ENCODE results near the gene GRSF1. TPM values are rescaled to one million over a fixed set of nuclear protein-coding genes. Genes with fewer than 3 reads are reported as not detected.

The GRSF1 gene
- total RNA-seq, 1 experiment from 2014 or later: 108 TPM

DNA sequence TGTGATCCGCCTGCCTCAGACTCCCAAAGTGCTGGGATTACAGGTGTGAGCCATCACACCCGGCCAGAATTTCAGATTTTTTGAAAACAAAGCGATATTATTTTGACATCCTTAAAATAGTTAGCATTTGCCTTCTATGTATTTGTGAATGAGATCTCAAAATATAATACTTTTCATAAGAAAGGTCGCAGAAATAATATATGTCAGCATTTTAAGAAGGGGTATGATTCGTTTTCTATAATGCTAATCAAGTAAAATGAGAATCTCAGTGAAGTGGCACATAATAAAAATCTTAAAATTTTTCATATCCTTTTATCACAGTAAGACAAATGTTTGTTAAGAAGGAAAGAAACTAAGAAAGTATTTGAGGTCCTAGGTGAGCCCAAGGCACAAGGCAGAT is 52.2 kb downstream of the GRSF1 start:
- H4K5ac ChIP-seq (ENCODE audit: insufficient read length, low read depth, low read length): no peak overlapping the region
- H3K27me3 ChIP-seq (ENCODE audit: insufficient read depth, low read length): no peaks in the 10 kb centered on the region
- H2BK5ac ChIP-seq (ENCODE audit: insufficient read length, low read length): no peak overlapping the region
- no peaks in the 10 kb centered on the region for H3K23me2 ChIP-seq (ENCODE audit: insufficient read length, low read depth, low read length, poor library complexity, severe bottlenecking)
- H3K18ac ChIP-seq (ENCODE audit: insufficient read length, low read depth, low read length): no peak overlapping the region
- Mint-ChIP-seq H3K4me1 (no peaks in the 10 kb centered on the region), H3K27me3 (ENCODE audit: low read depth) (no peaks in the 10 kb centered on the region), H3K4me3 (no peak overlapping the region), H3K27ac (no peak overlapping the region), H3K36me3 (ENCODE audit: insufficient read depth in 1 of 3, low read depth in 3 of 3) (peaks cover 0 to 35% (median 24%) of the 10 kb centered on the region in 3 experiments; a peak in 5 of 7 replicates), H3K9me3 (no peaks in the 10 kb centered on the region)
- H2BK12ac ChIP-seq (ENCODE audit: insufficient read length, low read depth, low read length): no peak overlapping the region
- no peak overlapping the region for H4K8ac ChIP-seq (replicated peaks; ENCODE audit: insufficient read length, low read depth, low read length)
- no peak overlapping the region for H2BK15ac ChIP-seq (ENCODE audit: low read depth, low read length)
- H3K9me3 ChIP-seq (ENCODE audit: control insufficient read depth, low read depth, low read length): no peaks in the 10 kb centered on the region
- no peak overlapping the region for H4K91ac ChIP-seq (ENCODE audit: insufficient read length, low read depth, low read length)
- no peak overlapping the region for H3K9ac ChIP-seq (ENCODE audit: extremely low read depth, insufficient read length, low read length)
- no peak overlapping the region for H3K23ac ChIP-seq (ENCODE audit: insufficient read length, low read depth, low read length)
- no peaks in the 10 kb centered on the region for H3K79me1 ChIP-seq (ENCODE audit: insufficient read depth, low read depth, low read length, poor library complexity, severe bottlenecking)
- H2BK120ac ChIP-seq (ENCODE audit: low read depth, low read length, poor library complexity, severe bottlenecking): no peak overlapping the region
- H3K27ac ChIP-seq (ENCODE audit: insufficient read length, low read depth, low read length): no peak overlapping the region
- TF ChIP-seq, protein P1, sequence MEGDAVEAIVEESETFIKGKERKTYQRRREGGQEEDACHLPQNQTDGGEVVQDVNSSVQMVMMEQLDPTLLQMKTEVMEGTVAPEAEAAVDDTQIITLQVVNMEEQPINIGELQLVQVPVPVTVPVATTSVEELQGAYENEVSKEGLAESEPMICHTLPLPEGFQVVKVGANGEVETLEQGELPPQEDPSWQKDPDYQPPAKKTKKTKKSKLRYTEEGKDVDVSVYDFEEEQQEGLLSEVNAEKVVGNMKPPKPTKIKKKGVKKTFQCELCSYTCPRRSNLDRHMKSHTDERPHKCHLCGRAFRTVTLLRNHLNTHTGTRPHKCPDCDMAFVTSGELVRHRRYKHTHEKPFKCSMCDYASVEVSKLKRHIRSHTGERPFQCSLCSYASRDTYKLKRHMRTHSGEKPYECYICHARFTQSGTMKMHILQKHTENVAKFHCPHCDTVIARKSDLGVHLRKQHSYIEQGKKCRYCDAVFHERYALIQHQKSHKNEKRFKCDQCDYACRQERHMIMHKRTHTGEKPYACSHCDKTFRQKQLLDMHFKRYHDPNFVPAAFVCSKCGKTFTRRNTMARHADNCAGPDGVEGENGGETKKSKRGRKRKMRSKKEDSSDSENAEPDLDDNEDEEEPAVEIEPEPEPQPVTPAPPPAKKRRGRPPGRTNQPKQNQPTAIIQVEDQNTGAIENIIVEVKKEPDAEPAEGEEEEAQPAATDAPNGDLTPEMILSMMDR (conservative IDR thresholded peaks at IDR 0.05): no peak
- no peak overlapping the region for H3K56ac ChIP-seq (ENCODE audit: insufficient read length, low read depth, low read length)
- H3K79me2 ChIP-seq (ENCODE audit: insufficient read depth, low read length): no peaks in the 10 kb centered on the region
- H4K20me1 ChIP-seq (ENCODE audit: control insufficient read depth, insufficient read depth, insufficient read length): no peaks in the 10 kb centered on the region
- no peak overlapping the region for H2AFZ ChIP-seq (ENCODE audit: low read length)
- no peak overlapping the region for H3K4me2 ChIP-seq (ENCODE audit: insufficient read depth, insufficient read length, low read length)
- no peak overlapping the region for H3K14ac ChIP-seq (ENCODE audit: insufficient read depth, low read length)
- DNase-seq: no peak
- H3T11ph ChIP-seq (ENCODE audit: low read length): no peak overlapping the region
- H2AK5ac ChIP-seq (ENCODE audit: insufficient read length, low read length): no peak overlapping the region
- no peak overlapping the region for H3K4ac ChIP-seq (ENCODE audit: low read depth, low read length)
- H3K4me1 ChIP-seq (ENCODE audit: insufficient read depth, low read length): no peaks in the 10 kb centered on the region
- no peak overlapping the region for H2BK20ac ChIP-seq (ENCODE audit: low read depth, low read length, poor library complexity, severe bottlenecking)
- no CpG with 5 or more reads among the region's 5 CpGs for WGBS (ENCODE audit: extremely low coverage, insufficient read length, low lambda C conversion rate)
